Measurements from ENCODE around the gene SETD5. TPM values are rescaled to one million over a fixed set of nuclear protein-coding genes. Genes with fewer than 3 reads are reported as not detected.

SETD5 gene
- total RNA-seq, 3 donors from 2014 or later: 94.8 to 132 (median 101) TPM

- TF ChIP-seq CTCF (IDR thresholded peaks at IDR 0.05): no peak
- H3K4me1 ChIP-seq (ENCODE audit: low read depth): no peaks in the 10 kb centered on the region
- intact Hi-C loops (cut with DNase I, micrococcal nuclease): loop anchor here in 1 of 2 donors (10.0 kb wide), 1 partner anchor 55 kb away; no protein-coding TSS in a partner anchor
- peaks cover 8% of the 10 kb centered on the region for H3K36me3 ChIP-seq (ENCODE audit: low read depth)
- H3K4me3 ChIP-seq: no peak overlapping the region
- ATAC-seq (no peak), DNase-seq (no peak)
- H3K9me3 ChIP-seq: no peaks in the 10 kb centered on the region
Measured at GRCh38 chr3:9379327-9379726, 18.1 kb upstream of the SETD5 start.

- Histone ChIP-seq H3K4me3 (no peak overlapping the region), H3K9me3 (no peaks in the 10 kb centered on the region), H3K4me1 (ENCODE audit: low read depth) (no peaks in the 10 kb centered on the region), H3K36me3 (ENCODE audit: low read depth) (peaks cover 11% of the 10 kb centered on the region)
- ATAC-seq (no peak), DNase-seq (no peak)
- TF ChIP-seq CTCF (IDR thresholded peaks at IDR 0.05): no peak
- intact Hi-C loops (cut with DNase I, micrococcal nuclease): loop anchor here in 1 of 2 donors (10.0 kb wide), 1 partner anchor 55 kb away; no protein-coding TSS in a partner anchor
Measured at GRCh38 chr3:9380014-9380413, 17.4 kb upstream of the SETD5 start.

- Histone ChIP-seq H3K36me3 (ENCODE audit: low read depth) (peaks cover 8% of the 10 kb centered on the region), H3K4me1 (ENCODE audit: low read depth) (no peaks in the 10 kb centered on the region), H3K9me3 (no peaks in the 10 kb centered on the region), H3K4me3 (no peak overlapping the region)
- ATAC-seq (no peak), DNase-seq (no peak)
- no peak for TF ChIP-seq CTCF (IDR thresholded peaks at IDR 0.05)
- intact Hi-C loops (cut with DNase I, micrococcal nuclease): loop anchor here in 1 of 2 donors (10.0 kb wide), 1 partner anchor 51 kb away; no protein-coding TSS in a partner anchor
Measured at GRCh38 chr3:9384141-9384828, 13.1 kb upstream of the SETD5 start.

- intact Hi-C loops (cut with DNase I, micrococcal nuclease): loop anchor here in 1 of 2 donors (10.0 kb wide), 1 partner anchor 49 kb away; no protein-coding TSS in a partner anchor
Measured at GRCh38 chr3:9385187-9386077, 12.0 kb upstream of the SETD5 start.

More at GRCh38 chr3:9385187-9386077, 12.0 kb upstream of the SETD5 start:
- Histone ChIP-seq H3K4me3 (no peak overlapping the region), H3K36me3 (ENCODE audit: low read depth) (peaks cover 15% of the 10 kb centered on the region), H3K4me1 (ENCODE audit: low read depth) (no peaks in the 10 kb centered on the region), H3K9me3 (no peaks in the 10 kb centered on the region)
- DNase-seq: no peak
- ATAC-seq: no peak
- no peak for TF ChIP-seq CTCF (IDR thresholded peaks at IDR 0.05)
